ENCODE results near the gene RHOG. TPM values are rescaled to one million over a fixed set of nuclear protein-coding genes. Genes with fewer than 3 reads are reported as not detected.
A peak's percentile ranks its signal among the peaks of the same experiment; 100 is the strongest.
"Not testable (repeated sequence)": the region's sequence is repeated elsewhere in the genome, so short reads cannot be mapped to it uniquely, and the experiment has no call there.

Gene RHOG
- total RNA-seq, 1 experiment from 2014 or later: 31.2 TPM

DNA sequence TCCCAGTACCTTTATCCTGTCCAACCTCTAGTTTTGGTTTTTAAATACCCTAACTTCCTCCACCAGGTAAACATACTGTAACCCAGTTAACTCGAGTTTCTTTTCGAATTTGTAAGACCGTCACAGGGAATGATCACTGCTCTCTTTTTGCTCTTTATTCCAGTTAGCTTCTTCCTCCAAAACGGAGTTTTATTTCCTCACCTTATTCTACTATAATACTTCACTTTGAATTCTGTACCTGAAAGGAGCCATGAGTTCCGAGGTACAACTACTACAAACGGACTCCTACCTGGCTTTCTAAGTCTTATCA lies 44.8 kb downstream of the RHOG start:
- Mint-ChIP-seq H3K4me1 (ENCODE audit: low read depth, unreplicated experiment) (peaks cover 9% of the 10 kb centered on the region), H3K4me3 (ENCODE audit: low read depth, unreplicated experiment) (peak overlapping the region; percentile 83), H3K27me3 (ENCODE audit: unreplicated experiment) (no peaks in the 10 kb centered on the region), H3K9me3 (ENCODE audit: low read depth, unreplicated experiment) (no peaks in the 10 kb centered on the region), H3K36me3 (ENCODE audit: insufficient read depth, unreplicated experiment) (peaks cover 54% of the 10 kb centered on the region), H3K27ac (ENCODE audit: unreplicated experiment) (peak overlapping the region; percentile 79)
- intact Hi-C loops (cut with micrococcal nuclease; ENCODE audit: unreplicated experiment): loop anchor here (2.0 kb wide), 1 partner anchor 45 kb away; the partner anchor contains the start of gene RHOG
- BruUV-seq (replicated peaks): TSS peak; percentile 51
- CTCF ChIA-PET: no interaction called here
- no peak for DNase-seq
- TF ChIP-seq, protein P1, sequence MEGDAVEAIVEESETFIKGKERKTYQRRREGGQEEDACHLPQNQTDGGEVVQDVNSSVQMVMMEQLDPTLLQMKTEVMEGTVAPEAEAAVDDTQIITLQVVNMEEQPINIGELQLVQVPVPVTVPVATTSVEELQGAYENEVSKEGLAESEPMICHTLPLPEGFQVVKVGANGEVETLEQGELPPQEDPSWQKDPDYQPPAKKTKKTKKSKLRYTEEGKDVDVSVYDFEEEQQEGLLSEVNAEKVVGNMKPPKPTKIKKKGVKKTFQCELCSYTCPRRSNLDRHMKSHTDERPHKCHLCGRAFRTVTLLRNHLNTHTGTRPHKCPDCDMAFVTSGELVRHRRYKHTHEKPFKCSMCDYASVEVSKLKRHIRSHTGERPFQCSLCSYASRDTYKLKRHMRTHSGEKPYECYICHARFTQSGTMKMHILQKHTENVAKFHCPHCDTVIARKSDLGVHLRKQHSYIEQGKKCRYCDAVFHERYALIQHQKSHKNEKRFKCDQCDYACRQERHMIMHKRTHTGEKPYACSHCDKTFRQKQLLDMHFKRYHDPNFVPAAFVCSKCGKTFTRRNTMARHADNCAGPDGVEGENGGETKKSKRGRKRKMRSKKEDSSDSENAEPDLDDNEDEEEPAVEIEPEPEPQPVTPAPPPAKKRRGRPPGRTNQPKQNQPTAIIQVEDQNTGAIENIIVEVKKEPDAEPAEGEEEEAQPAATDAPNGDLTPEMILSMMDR (IDR thresholded peaks at IDR 0.05; ENCODE audit: unreplicated experiment): no peak

DNA sequence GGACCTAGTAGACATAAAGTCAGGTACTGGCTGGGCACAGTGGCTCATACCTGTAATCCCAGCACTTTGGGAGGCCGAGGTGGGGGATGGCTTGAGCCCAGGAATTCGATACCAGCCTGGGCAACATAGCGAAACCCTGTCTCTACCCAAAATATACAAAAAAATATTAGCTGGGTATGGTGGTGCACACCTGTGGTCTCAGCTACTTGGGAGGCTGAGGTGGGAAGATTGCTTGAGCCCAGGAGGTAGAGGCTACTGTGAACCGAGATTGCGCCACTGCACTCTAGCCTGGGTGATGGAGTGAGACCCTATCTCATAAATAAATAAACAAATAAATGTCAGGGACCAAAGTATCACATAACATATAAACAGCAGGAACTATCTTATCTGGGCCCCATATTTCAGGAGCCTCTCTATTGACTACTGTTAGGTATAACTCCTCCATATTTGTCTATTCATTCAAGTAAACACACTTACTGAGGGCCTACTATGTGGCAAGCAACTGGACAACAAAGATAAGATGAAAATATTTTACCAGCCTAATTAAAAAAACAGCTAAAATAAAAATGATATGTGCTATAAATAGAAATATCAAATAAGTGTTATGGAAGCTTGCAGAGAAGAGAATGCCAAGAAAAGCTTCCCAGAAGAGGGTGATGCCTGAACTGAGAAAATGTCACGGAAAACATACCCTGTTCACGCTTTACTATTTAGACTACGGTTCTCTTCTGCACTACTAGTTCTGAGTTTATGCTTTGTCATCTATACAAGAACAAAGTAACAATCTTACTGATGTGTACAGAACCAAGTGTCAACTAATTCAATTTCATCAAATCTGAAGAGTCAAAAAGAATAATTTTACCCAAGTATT lies 45.4 kb downstream of the RHOG start:
- H3K4me1 Mint-ChIP-seq (ENCODE audit: low read depth, unreplicated experiment): peaks cover 9% of the 10 kb centered on the region
- intact Hi-C loops (cut with micrococcal nuclease; ENCODE audit: unreplicated experiment): loop anchor here (2.0 kb wide), 1 partner anchor 45 kb away; the partner anchor contains the start of gene RHOG
- H3K27me3 Mint-ChIP-seq (ENCODE audit: unreplicated experiment): no peaks in the 10 kb centered on the region
- no peaks in the 10 kb centered on the region for H3K9me3 Mint-ChIP-seq (ENCODE audit: low read depth, unreplicated experiment)
- no TSS peak for BruUV-seq (replicated peaks)
- peaks cover 55% of the 10 kb centered on the region for H3K36me3 Mint-ChIP-seq (ENCODE audit: insufficient read depth, unreplicated experiment)
- H3K27ac Mint-ChIP-seq (ENCODE audit: unreplicated experiment): peak overlapping the region; percentile 79
- TF ChIP-seq, protein P1 (IDR thresholded peaks at IDR 0.05; ENCODE audit: unreplicated experiment): no peak
- DNase-seq: no peak
- CTCF ChIA-PET: interaction anchor here (0.6 kb wide), 1 partner anchor 90 kb away, joined by 3 read pairs; no protein-coding TSS in a partner anchor
- peak overlapping the region; percentile 83 for H3K4me3 Mint-ChIP-seq (ENCODE audit: low read depth, unreplicated experiment)

DNA sequence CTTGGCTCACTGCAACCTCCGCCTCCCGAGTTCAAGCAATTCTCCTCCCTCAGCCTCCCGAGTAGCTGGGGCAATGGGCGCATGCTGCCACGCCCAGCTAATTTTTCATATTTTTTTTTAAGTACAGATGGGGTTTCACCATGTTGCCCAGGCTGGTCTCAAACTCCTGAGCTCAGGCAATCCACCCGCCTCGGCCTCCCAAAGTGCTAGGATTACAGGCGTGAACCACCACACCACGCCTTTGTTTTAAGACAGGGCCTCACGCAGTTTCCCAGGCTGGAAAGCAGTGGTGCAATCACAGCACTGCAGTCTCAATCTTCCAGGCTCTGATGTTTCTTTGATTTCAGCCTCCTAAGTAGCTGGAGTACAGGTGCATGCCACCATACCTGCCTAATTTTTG lies 46.4 kb downstream of the RHOG start:
- intact Hi-C loops (cut with micrococcal nuclease; ENCODE audit: unreplicated experiment); BruUV-seq (replicated peaks); H3K4me3 Mint-ChIP-seq (ENCODE audit: low read depth, unreplicated experiment); H3K9me3 Mint-ChIP-seq (ENCODE audit: low read depth, unreplicated experiment); H3K27me3 Mint-ChIP-seq (ENCODE audit: unreplicated experiment); H3K4me1 Mint-ChIP-seq (ENCODE audit: low read depth, unreplicated experiment); H3K27ac Mint-ChIP-seq (ENCODE audit: unreplicated experiment); DNase-seq: not testable (repeated sequence)
- H3K36me3 Mint-ChIP-seq (ENCODE audit: insufficient read depth, unreplicated experiment): peaks cover 62% of the 10 kb centered on the region
- CTCF ChIA-PET: interaction anchor here (0.6 kb wide), 1 partner anchor 89 kb away, joined by 3 read pairs; no protein-coding TSS in a partner anchor

DNA sequence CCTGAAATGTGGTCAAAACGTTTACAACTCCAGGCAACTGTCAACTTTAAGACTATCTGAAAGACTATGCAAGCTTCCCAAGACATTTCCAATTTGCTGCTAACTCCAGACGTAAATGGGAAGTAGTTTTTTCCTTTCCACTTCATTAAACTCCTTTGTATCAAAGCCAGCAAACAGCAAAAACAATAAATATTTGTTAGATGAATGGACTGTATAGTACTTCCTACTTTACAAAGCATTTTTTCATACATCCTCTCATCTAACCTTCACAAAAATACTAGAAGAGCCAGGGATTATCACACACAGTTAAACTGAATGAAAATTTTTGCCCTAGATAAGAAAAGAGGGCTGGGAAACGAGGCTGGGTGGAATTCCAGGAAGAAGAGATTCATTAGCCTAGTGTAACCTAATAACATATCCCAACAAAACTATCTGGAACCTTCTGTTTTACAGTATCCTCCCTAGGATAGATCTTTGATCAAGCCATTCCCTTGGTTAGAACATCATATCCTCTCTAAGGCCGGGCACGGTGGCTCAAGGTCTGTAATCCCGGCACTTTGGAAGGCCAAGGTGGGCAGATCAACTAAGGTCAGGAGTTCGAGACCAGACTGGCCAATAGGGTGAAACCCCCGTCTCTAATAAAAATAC lies 53.9 kb downstream of the RHOG start:
- Mint-ChIP-seq H3K36me3 (ENCODE audit: insufficient read depth, unreplicated experiment) (peaks cover 46% of the 10 kb centered on the region), H3K4me1 (ENCODE audit: low read depth, unreplicated experiment) (peaks cover 26% of the 10 kb centered on the region), H3K9me3 (ENCODE audit: low read depth, unreplicated experiment) (no peaks in the 10 kb centered on the region), H3K27ac (ENCODE audit: unreplicated experiment) (no peak overlapping the region), H3K27me3 (ENCODE audit: unreplicated experiment) (no peaks in the 10 kb centered on the region), H3K4me3 (ENCODE audit: low read depth, unreplicated experiment) (no peak overlapping the region)
- TF ChIP-seq, protein P1 (IDR thresholded peaks at IDR 0.05; ENCODE audit: unreplicated experiment): no peak
- intact Hi-C loops (cut with micrococcal nuclease; ENCODE audit: unreplicated experiment): no loop called here
- DNase-seq: no peak
- CTCF ChIA-PET: interaction anchor here (0.7 kb wide), 1 partner anchor 114 kb away, joined by 3 read pairs; no protein-coding TSS in a partner anchor
- no TSS peak for BruUV-seq (replicated peaks)
